ENCODE results near the gene CYTH1.
A peak's percentile ranks its signal among the peaks of the same experiment; 100 is the strongest.

CYTH1 gene

GRCh38 chr17:78781893-78782304 is at the start of gene CYTH1:
CYTH1 (minus strand) TSS chr17:78782273; CDS start chr17:78782223, 50 bp downstream.
- H3K27ac Mint-ChIP-seq: peak within 1 kb of the TSS; percentile 97
- H3K36me3 Mint-ChIP-seq: peaks cover 2% of the 10 kb centered on the region
- peaks cover 22% of the 10 kb centered on the region for H3K4me1 Mint-ChIP-seq
- no peaks in the 10 kb centered on the region for H3K9me3 Mint-ChIP-seq
- DNase-seq (ENCODE audit: low spot score in 2 of 2): no peak
- no peaks in the 10 kb centered on the region for H3K27me3 Mint-ChIP-seq
- ATAC-seq (ENCODE audit: low read depth): no peak
- H3K4me3 Mint-ChIP-seq: peak within 1 kb of the TSS; percentile 88

GRCh38 chr17:78829477-78829876 is 47.4 kb upstream of the CYTH1 start:
- DNase-seq (ENCODE audit: low spot score in 2 of 2): no peak
- Mint-ChIP-seq H3K9me3 (no peaks in the 10 kb centered on the region), H3K27ac (no peak overlapping the region), H3K36me3 (peaks cover 45% of the 10 kb centered on the region), H3K27me3 (no peaks in the 10 kb centered on the region), H3K4me3 (no peak overlapping the region), H3K4me1 (peaks cover 9% of the 10 kb centered on the region)
- ATAC-seq (ENCODE audit: low read depth): no peak

GRCh38 chr17:78828470-78829185 is 46.6 kb upstream of the CYTH1 start:
- Mint-ChIP-seq H3K27ac (no peak overlapping the region), H3K4me1 (peaks cover 9% of the 10 kb centered on the region), H3K36me3 (peaks cover 50% of the 10 kb centered on the region), H3K9me3 (no peaks in the 10 kb centered on the region), H3K27me3 (no peaks in the 10 kb centered on the region), H3K4me3 (no peak overlapping the region)
- no peak for ATAC-seq (ENCODE audit: low read depth)
- no peak for DNase-seq (ENCODE audit: low spot score in 2 of 2)

GRCh38 chr17:78826836-78827509 is 44.9 kb upstream of the CYTH1 start:
- Mint-ChIP-seq H3K27ac (peak overlapping the region; percentile 8), H3K4me1 (peaks cover 12% of the 10 kb centered on the region), H3K36me3 (peaks cover 49% of the 10 kb centered on the region), H3K9me3 (no peaks in the 10 kb centered on the region), H3K27me3 (no peaks in the 10 kb centered on the region), H3K4me3 (no peak overlapping the region)
- ATAC-seq (ENCODE audit: low read depth) (peak; percentile 68), DNase-seq (ENCODE audit: low spot score in 2 of 2) (no peak)

GRCh38 chr17:78826421-78826820 is 44.3 kb upstream of the CYTH1 start:
- no peak for DNase-seq (ENCODE audit: low spot score in 2 of 2)
- Mint-ChIP-seq H3K27me3 (no peaks in the 10 kb centered on the region), H3K36me3 (peaks cover 45% of the 10 kb centered on the region), H3K9me3 (no peaks in the 10 kb centered on the region), H3K4me3 (no peak overlapping the region), H3K4me1 (peaks cover 12% of the 10 kb centered on the region), H3K27ac (no peak overlapping the region)
- no peak for ATAC-seq (ENCODE audit: low read depth)

- H3K36me3 Mint-ChIP-seq: peaks cover 45% of the 10 kb centered on the region
Observed at GRCh38 chr17:78825696-78826095, 43.6 kb upstream of the CYTH1 start.

GRCh38 chr17:78824240-78824639 is 42.2 kb upstream of the CYTH1 start:
- DNase-seq (ENCODE audit: low spot score in 2 of 2) (no peak), ATAC-seq (ENCODE audit: low read depth) (no peak)
- Mint-ChIP-seq H3K4me1 (peaks cover 8% of the 10 kb centered on the region), H3K27me3 (no peaks in the 10 kb centered on the region), H3K27ac (no peak overlapping the region), H3K4me3 (no peak overlapping the region), H3K9me3 (no peaks in the 10 kb centered on the region), H3K36me3 (peaks cover 42% of the 10 kb centered on the region)

More at GRCh38 chr17:78825696-78826095, 43.6 kb upstream of the CYTH1 start:
- H3K9me3 Mint-ChIP-seq: no peaks in the 10 kb centered on the region
- peak overlapping the region; percentile 38 for H3K27ac Mint-ChIP-seq
- peaks cover 12% of the 10 kb centered on the region for H3K4me1 Mint-ChIP-seq
- H3K4me3 Mint-ChIP-seq: no peak overlapping the region
- no peak for ATAC-seq (ENCODE audit: low read depth)
- DNase-seq (ENCODE audit: low spot score in 2 of 2): no peak
- H3K27me3 Mint-ChIP-seq: no peaks in the 10 kb centered on the region

GRCh38 chr17:78823282-78824046 is 41.4 kb upstream of the CYTH1 start:
- H3K4me1 Mint-ChIP-seq: peaks cover 16% of the 10 kb centered on the region
- H3K27ac Mint-ChIP-seq: no peak overlapping the region
- H3K4me3 Mint-ChIP-seq: no peak overlapping the region
- DNase-seq (ENCODE audit: low spot score in 2 of 2) (no peak), ATAC-seq (ENCODE audit: low read depth) (no peak)
- H3K36me3 Mint-ChIP-seq: peaks cover 48% of the 10 kb centered on the region
- no peaks in the 10 kb centered on the region for H3K27me3 Mint-ChIP-seq
- H3K9me3 Mint-ChIP-seq: no peaks in the 10 kb centered on the region

GRCh38 chr17:78822552-78822951 is 40.5 kb upstream of the CYTH1 start:
- H3K9me3 Mint-ChIP-seq: no peaks in the 10 kb centered on the region
- no peak overlapping the region for H3K4me3 Mint-ChIP-seq
- ATAC-seq (ENCODE audit: low read depth) (no peak), DNase-seq (ENCODE audit: low spot score in 2 of 2) (no peak)
- H3K27me3 Mint-ChIP-seq: no peaks in the 10 kb centered on the region
- peak overlapping the region; percentile 1 for H3K27ac Mint-ChIP-seq
- H3K36me3 Mint-ChIP-seq: peaks cover 44% of the 10 kb centered on the region
- peaks cover 17% of the 10 kb centered on the region for H3K4me1 Mint-ChIP-seq

- ATAC-seq (ENCODE audit: low read depth): no peak
- DNase-seq (ENCODE audit: low spot score in 2 of 2): no peak
- peaks cover 44% of the 10 kb centered on the region for H3K36me3 Mint-ChIP-seq
- no peak overlapping the region for H3K4me3 Mint-ChIP-seq
- H3K4me1 Mint-ChIP-seq: peaks cover 12% of the 10 kb centered on the region
- H3K27ac Mint-ChIP-seq: no peak overlapping the region
- no peaks in the 10 kb centered on the region for H3K9me3 Mint-ChIP-seq
- no peaks in the 10 kb centered on the region for H3K27me3 Mint-ChIP-seq
Observed at GRCh38 chr17:78821961-78822360, 39.9 kb upstream of the CYTH1 start.

- ATAC-seq (ENCODE audit: low read depth) (no peak), DNase-seq (ENCODE audit: low spot score in 2 of 2) (no peak)
- H3K9me3 Mint-ChIP-seq: no peaks in the 10 kb centered on the region
- H3K4me1 Mint-ChIP-seq: peaks cover 12% of the 10 kb centered on the region
- H3K27ac Mint-ChIP-seq: no peak overlapping the region
- peaks cover 44% of the 10 kb centered on the region for H3K36me3 Mint-ChIP-seq
- no peaks in the 10 kb centered on the region for H3K27me3 Mint-ChIP-seq
- no peak overlapping the region for H3K4me3 Mint-ChIP-seq
Observed at GRCh38 chr17:78820841-78821240, 38.8 kb upstream of the CYTH1 start.

GRCh38 chr17:78819806-78820792 is 38.0 kb upstream of the CYTH1 start:
- no peak for DNase-seq (ENCODE audit: low spot score in 2 of 2)
- ATAC-seq (ENCODE audit: low read depth): no peak
- Mint-ChIP-seq H3K4me1 (peaks cover 12% of the 10 kb centered on the region), H3K9me3 (no peaks in the 10 kb centered on the region), H3K4me3 (no peak overlapping the region), H3K36me3 (peaks cover 45% of the 10 kb centered on the region), H3K27me3 (no peaks in the 10 kb centered on the region), H3K27ac (no peak overlapping the region)

GRCh38 chr17:78819402-78819801 is 37.3 kb upstream of the CYTH1 start:
- peaks cover 12% of the 10 kb centered on the region for H3K4me1 Mint-ChIP-seq
- no peaks in the 10 kb centered on the region for H3K27me3 Mint-ChIP-seq
- peak overlapping the region; percentile 79 for H3K27ac Mint-ChIP-seq
- DNase-seq (ENCODE audit: low spot score in 2 of 2): no peak
- no peak for ATAC-seq (ENCODE audit: low read depth)
- H3K36me3 Mint-ChIP-seq: peaks cover 40% of the 10 kb centered on the region
- no peaks in the 10 kb centered on the region for H3K9me3 Mint-ChIP-seq
- no peak overlapping the region for H3K4me3 Mint-ChIP-seq
